Stomach smooth muscle (tissue), 2 donors: ENCODE measurements around the gene CREG2.

ENCODE experiments used
- H3K27ac ChIP-seq: one replicate; pipeline ENCODE4 v1.7.0; 2013; ENCODE audit warnings: mild to moderate bottlenecking, low read length, inconsistent platforms
- H3K27me3 ChIP-seq, 2 donors: one replicate each; pipeline ENCODE4 v1.7.0; 2013; ENCODE audit warnings: low read length in 2 of 2; ENCODE audit not compliant: insufficient read depth in 2 of 2, control insufficient read depth in 1 of 2
- H3K36me3 ChIP-seq, 2 donors: one replicate each; pipeline ENCODE4 v1.7.0; 2013; ENCODE audit warnings: low read length in 2 of 2; ENCODE audit not compliant: control insufficient read depth in 2 of 2, insufficient read depth in 2 of 2
- H3K4me1 ChIP-seq: one replicate; pipeline ENCODE4 v1.7.0; 2013; ENCODE audit warnings: low read length; ENCODE audit not compliant: control insufficient read depth, insufficient read depth
- H3K4me3 ChIP-seq, 2 donors: one replicate each; pipeline ENCODE4 v1.7.0; 2013; ENCODE audit warnings: low read length in 2 of 2
- H3K9ac ChIP-seq, 2 donors: one replicate each; pipeline ENCODE4 v1.7.0; 2013; ENCODE audit warnings: low read length in 2 of 2, mild to moderate bottlenecking in 1 of 2
- H3K9me3 ChIP-seq, 2 donors: one replicate each; pipeline ENCODE4 v1.7.0; 2013; ENCODE audit warnings: low read length in 2 of 2; ENCODE audit not compliant: control insufficient read depth in 2 of 2
- donor health status: healthy.
- donor health status: Pancreatic carcinoma.

CREG2 gene, protein sequence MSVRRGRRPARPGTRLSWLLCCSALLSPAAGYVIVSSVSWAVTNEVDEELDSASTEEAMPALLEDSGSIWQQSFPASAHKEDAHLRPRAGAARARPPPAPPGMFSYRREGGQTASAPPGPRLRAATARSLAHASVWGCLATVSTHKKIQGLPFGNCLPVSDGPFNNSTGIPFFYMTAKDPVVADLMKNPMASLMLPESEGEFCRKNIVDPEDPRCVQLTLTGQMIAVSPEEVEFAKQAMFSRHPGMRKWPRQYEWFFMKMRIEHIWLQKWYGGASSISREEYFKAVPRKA

DNA sequence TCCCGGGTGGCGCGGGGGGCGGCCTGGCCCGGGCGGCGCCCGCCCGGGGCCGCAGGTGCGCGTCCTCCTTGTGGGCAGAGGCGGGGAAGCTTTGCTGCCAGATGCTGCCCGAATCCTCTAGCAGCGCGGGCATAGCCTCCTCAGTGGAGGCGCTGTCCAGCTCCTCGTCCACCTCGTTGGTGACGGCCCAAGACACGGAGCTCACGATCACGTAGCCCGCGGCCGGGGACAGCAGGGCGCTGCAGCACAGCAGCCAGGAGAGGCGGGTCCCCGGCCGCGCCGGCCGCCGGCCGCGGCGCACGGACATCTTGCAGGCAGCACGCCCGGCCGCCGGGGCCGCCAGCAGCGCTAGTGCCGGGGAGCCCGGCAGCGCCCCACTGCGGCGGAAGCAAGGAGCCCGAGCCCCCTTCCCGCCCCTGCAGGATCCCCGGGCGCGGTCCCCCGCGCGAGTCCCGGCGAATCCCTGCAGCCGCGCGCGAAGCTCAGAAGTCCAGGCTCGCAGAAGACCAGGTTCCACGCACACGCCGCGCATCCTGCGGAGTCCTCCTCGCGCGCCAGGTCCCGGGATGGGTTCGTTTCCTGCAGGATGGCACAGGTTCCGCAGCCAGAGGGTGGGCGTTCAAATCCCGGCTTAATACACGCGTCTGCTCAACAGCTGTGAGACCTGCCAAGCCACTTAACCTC, at the start of gene CREG2:
CREG2 (minus strand) TSS at position 353 of the 684 bp plus-strand sequence; CDS start at position 307, 46 bp downstream.
- peaks cover 28 to 49% of the 10 kb centered on the region in 2 donors for H3K27me3 ChIP-seq
- no peaks in the 10 kb centered on the region for H3K9me3 ChIP-seq

DNA sequence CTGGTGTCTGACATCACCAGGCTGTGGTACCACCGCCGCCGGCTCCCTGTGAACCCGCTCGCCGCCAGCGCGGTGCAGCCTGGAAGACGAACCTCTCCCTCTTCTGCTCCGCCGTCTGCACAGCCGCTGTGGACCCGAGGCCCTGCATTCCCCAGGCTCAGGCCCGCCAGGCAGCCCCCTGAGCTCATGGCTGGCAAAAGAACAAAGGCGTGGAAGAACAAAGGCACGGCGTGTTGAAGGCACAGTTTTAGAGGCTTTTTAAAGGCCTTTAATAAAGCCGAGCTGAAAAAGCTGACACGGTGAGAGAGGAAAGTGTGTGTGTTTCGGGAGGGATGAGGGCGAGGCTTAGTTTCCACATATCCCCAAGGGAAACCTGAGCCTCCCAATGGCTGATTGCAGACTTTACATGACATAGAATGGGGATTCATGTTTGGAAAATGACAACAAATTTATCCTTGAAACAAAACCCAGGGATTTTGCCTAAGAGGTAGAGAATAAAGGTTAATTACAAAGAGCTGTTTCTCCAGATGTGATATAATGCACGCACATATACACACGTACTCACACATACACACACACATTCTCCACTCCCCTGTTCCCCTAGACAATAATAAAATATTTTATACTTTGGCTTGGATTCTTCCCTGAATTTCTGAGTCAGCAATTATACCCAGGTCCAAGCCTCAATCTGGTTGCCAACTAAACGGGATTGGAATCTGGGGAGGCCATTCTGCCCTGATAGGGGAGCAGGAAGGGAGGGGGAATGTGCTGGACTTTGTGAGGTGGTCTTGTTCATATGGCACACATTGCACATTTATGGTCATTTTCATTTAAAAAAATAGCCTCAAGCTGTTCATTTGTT, 47.9 kb upstream of the CREG2 start:
- peak overlapping the region in 1 of 2 donors; percentile 40 for H3K4me3 ChIP-seq
- H3K27ac ChIP-seq, result no peak overlapping the region
- no peaks in the 10 kb centered on the region for H3K4me1 ChIP-seq
- no peaks in the 10 kb centered on the region for H3K27me3 ChIP-seq
- H3K9ac ChIP-seq, result no peak overlapping the region
- H3K36me3 ChIP-seq, result no peaks in the 10 kb centered on the region
- H3K9me3 ChIP-seq, result no peaks in the 10 kb centered on the region

More for the DNA sequence above, at the start of gene CREG2:
- Histone ChIP-seq H3K9ac (no peak within 1 kb of the TSS), H3K27ac (no peak within 1 kb of the TSS), H3K36me3 (no peaks in the 10 kb centered on the region), H3K4me3 (peak within 1 kb of the TSS; percentile 41 to 69), H3K4me1 (peaks cover 14% of the 10 kb centered on the region)

DNA sequence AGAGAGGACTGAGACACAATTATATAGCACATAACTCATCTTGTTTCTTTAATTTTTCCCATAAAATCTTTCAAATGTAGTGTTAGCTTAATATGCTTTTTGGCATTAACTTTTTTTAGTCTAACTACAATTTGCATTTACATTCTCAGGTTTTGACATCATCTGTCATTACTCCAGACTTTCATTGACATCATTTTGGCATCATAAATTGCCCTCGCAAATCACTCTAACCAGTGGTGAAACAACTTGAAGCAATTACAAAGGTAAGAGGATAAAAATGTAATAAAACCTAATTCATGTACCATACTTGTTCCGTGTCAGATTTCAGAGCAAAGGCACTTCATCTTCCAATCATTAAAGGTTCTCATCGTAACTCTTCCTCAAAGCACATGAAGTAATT, 46.2 kb upstream of the CREG2 start:
- Histone ChIP-seq H3K9me3 (no peaks in the 10 kb centered on the region), H3K9ac (no peak overlapping the region), H3K4me1 (no peaks in the 10 kb centered on the region), H3K36me3 (no peaks in the 10 kb centered on the region), H3K27me3 (no peaks in the 10 kb centered on the region), H3K27ac (no peak overlapping the region), H3K4me3 (no peak overlapping the region)

DNA sequence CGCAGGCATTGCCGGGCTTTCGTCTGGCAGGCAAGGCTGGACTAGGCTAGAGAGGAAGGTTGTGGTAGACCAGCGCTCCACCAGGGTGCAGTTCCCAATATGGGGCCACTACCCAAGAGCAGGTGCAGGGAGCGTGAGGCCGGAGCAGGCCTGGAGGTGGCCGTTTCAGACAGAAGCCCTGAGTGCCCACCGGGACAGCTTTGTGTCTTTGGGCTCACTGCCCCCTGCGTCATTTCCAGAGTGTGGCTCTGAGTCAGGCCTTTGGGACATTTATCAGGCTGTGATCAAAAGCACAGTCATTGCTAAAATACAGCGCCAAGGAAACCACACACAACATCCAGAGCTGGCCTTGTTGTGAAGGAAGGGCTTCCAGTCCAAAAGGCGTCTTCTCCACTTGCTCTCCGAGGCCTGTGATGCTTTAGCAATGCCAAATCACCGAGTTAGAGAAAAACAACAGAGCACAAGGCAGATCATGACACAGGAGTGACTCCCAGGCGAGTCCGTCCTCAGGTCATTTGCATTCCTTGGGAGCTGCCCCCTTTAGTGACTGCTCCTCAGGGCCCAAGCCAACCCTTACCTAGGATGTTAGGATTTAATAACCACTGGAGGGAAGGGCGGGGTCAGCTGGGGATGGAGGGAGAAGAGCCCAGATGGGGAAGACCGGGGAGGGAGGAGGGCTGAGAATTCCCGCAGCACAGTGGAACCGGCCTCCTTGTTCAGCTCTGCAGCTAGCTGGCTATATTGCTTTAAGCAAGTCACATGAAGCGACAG, 45.3 kb upstream of the CREG2 start:
- H3K9ac ChIP-seq, result no peak overlapping the region

DNA sequence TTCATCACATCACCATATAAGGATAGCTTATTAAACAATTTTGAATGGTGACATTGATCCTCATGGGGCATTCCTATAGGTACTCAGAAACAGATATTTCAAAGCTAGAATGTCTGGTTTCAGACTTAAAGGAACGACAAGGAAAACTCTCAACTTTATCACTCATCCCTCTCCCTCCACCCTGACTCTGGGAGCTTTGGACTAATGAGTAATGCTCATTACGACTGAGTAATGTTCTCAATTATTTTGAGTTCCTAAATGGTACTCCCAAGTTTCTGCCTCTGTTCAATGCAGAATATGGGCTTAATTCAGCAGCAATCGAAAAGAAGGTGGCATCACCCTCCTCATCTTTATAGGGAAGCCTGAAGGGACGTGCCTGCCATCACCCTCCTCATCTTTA, 44.2 kb upstream of the CREG2 start:
- Histone ChIP-seq H3K27ac (no peak overlapping the region), H3K4me3 (no peak overlapping the region), H3K4me1 (no peaks in the 10 kb centered on the region), H3K27me3 (no peaks in the 10 kb centered on the region), H3K9ac (no peak overlapping the region), H3K9me3 (no peaks in the 10 kb centered on the region), H3K36me3 (no peaks in the 10 kb centered on the region)

More for the DNA sequence above, 45.3 kb upstream of the CREG2 start:
- no peaks in the 10 kb centered on the region for H3K9me3 ChIP-seq
- H3K27me3 ChIP-seq, result no peaks in the 10 kb centered on the region
- no peak overlapping the region for H3K4me3 ChIP-seq
- H3K36me3 ChIP-seq, result no peaks in the 10 kb centered on the region
- H3K27ac ChIP-seq, result no peak overlapping the region
- H3K4me1 ChIP-seq, result no peaks in the 10 kb centered on the region

DNA sequence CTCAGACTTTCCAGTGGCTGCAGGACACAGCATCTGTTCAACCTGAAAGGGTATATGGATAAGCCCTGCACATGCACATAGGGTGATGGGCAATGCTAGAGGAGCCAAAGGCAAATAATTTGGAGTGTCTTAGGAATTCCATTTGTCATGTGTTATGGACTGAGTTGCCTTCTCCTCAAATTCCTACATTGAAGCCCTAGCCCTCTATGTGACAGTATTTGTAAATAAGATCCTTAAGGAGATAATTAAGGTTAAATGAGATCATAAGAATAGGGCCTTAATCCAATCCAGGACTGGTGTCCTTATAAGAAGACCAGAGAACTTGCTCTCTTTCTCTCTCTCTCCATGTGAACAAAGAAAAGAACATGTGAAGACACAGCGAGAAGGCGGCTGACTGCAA, 42.9 kb upstream of the CREG2 start:
- H3K9me3 ChIP-seq, result no peaks in the 10 kb centered on the region
- no peak overlapping the region for H3K9ac ChIP-seq
- H3K27me3 ChIP-seq, result no peaks in the 10 kb centered on the region
- no peak overlapping the region for H3K4me3 ChIP-seq
- H3K4me1 ChIP-seq, result no peaks in the 10 kb centered on the region
- no peaks in the 10 kb centered on the region for H3K36me3 ChIP-seq
- H3K27ac ChIP-seq, result no peak overlapping the region

DNA sequence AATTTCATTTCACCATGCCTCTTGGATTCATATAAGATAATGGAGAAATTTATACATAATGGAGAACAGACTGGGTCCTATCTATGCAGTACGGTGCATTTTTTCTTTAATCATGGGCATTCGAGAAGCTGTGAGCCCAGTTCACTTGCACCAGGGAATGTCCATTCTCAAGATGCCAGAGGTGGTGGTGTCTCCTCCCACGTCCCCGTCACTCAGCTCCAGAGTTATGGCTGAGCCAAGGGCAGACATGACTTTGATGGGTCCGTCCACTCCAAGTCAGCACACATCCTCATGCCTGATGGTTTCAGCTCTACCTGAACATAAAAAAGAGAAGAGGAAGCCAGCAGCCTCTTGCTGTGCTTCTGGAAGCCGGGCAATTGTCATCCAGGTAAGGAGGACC, 42.1 kb upstream of the CREG2 start:
- H3K4me3 ChIP-seq, result no peak overlapping the region

DNA sequence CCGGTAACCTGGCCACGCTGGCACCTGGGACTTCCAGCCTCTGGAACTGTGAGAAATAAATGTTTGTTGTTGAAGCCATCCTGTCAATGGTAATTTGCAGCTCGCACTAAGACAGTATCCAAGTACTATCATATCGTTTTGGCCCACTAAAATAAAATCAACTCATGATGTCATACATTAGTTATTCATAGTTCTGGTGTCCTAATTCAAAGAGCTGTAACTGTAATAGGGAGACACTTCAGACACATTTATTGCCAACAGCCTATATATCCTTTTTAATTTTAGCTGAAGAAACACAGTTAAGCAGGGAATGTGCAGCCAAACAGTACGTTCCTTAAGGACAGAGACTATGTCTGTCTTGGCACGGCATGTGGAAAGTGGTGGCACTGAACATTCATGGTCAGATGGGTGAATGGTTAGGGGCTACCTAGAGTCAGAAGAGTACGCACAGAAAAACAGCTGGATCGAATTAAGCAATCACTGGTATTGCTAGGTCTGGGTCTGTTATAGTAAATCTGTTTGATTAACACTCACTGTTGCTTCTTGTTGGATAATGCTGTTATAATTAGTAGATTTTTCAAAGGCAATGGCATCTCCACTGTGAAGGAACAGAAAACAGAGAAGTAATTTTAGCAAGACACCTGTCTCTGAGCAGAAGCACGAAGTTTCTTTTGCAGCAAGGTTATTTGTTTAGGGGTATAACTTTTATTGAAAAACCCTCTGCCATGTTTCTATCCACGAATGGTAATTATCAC, 41.3 kb upstream of the CREG2 start:
- Histone ChIP-seq H3K9ac (no peak overlapping the region), H3K27ac (no peak overlapping the region), H3K9me3 (no peaks in the 10 kb centered on the region), H3K4me1 (no peaks in the 10 kb centered on the region), H3K36me3 (no peaks in the 10 kb centered on the region), H3K4me3 (no peak overlapping the region), H3K27me3 (no peaks in the 10 kb centered on the region)

More for the DNA sequence above, 42.1 kb upstream of the CREG2 start:
- Histone ChIP-seq H3K36me3 (no peaks in the 10 kb centered on the region), H3K27ac (no peak overlapping the region), H3K9ac (no peak overlapping the region), H3K9me3 (no peaks in the 10 kb centered on the region), H3K4me1 (no peaks in the 10 kb centered on the region), H3K27me3 (no peaks in the 10 kb centered on the region)

DNA sequence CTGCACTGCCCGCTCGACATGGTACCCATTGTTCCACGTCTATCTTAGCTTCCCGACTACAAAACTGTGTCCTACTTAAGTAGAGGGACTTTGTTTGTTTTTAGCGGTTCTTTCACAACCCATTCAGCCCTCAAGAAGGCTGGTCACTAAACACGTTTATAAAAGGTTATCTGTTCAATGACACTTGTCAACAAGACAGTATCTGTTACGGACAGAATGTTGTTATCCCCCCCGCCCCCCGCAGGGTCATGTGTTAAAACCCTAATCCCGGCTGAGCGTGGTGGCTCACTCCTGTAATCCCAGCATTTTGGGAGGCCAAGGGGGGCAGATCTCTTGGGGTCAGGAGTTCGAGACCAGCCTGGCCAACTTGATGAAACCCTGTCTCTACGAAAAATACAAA, 40.4 kb upstream of the CREG2 start:
- H3K27ac ChIP-seq, result no peak overlapping the region
- no peaks in the 10 kb centered on the region for H3K9me3 ChIP-seq
- H3K9ac ChIP-seq, result no peak overlapping the region
- H3K4me1 ChIP-seq, result no peaks in the 10 kb centered on the region
- H3K4me3 ChIP-seq, result no peak overlapping the region
- no peaks in the 10 kb centered on the region for H3K27me3 ChIP-seq
- H3K36me3 ChIP-seq, result no peaks in the 10 kb centered on the region

DNA sequence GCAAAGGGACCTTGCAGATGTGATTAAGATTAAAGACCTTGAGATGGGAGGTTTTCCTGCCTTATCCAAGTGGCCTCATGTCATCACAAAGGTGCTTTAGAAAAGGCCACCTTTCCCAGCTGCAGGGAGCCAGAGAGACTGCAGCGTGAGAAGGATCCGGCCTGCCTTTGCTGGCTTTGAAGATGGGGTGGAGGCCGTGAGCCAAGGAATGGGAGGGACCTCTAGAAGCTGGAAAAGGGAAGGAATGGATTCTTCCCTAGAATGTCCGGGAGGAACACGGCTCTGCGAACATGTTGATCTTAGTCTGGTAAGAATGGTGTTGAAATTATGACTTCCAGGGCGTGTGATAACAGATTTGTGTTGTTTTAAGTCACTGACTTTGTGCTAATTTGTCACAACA, 39.9 kb upstream of the CREG2 start:
- Histone ChIP-seq H3K9ac (no peak overlapping the region), H3K9me3 (no peaks in the 10 kb centered on the region), H3K27me3 (no peaks in the 10 kb centered on the region), H3K36me3 (no peaks in the 10 kb centered on the region), H3K4me1 (no peaks in the 10 kb centered on the region), H3K4me3 (no peak overlapping the region), H3K27ac (no peak overlapping the region)
